ENCODE results near the gene SLC6A19. TPM values are rescaled to one million over a fixed set of nuclear protein-coding genes. Genes with fewer than 3 reads are reported as not detected.

The SLC6A19 gene
- polyA plus RNA-seq, 3 donors: not detected

DNA sequence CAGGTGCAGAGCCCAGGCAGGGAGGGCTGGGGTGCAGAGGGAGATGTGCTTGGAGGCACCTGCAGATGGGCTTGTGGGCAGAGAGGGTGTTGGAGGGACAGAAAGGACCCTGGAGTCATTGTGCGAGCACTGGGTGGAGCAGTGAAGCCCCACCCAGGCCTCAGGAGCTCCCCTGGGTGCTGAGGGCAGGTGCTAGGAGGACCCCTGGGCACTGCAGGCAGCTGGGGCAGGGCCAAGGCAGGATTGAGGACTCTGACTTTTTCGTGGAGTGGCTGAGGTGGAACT is 13.5 kb downstream of the SLC6A19 start:
- no peak overlapping the region for H3K4me3 Mint-ChIP-seq
- Histone ChIP-seq H3K36me3 (replicated peaks in 1 of 2; ENCODE audit: control insufficient read depth in 1 of 2, insufficient read depth in 2 of 2, low read length in 2 of 2) (no peaks in the 10 kb centered on the region), H4K20me1 (ENCODE audit: insufficient read depth, low read length) (no peaks in the 10 kb centered on the region), H3K79me2 (ENCODE audit: insufficient read depth, low read length) (no peaks in the 10 kb centered on the region), H3K4me1 (ENCODE audit: control insufficient read depth in 1 of 2, insufficient read depth in 2 of 2, low read length in 2 of 2) (no peaks in the 10 kb centered on the region), H2AFZ (ENCODE audit: insufficient read depth, low read depth, low read length, poor library complexity, severe bottlenecking) (no peak overlapping the region), H3K9ac (ENCODE audit: insufficient read depth, low read length, poor library complexity, severe bottlenecking) (no peak overlapping the region), H3K9me3 (replicated peaks in 1 of 2; ENCODE audit: control insufficient read depth in 1 of 2, insufficient read depth in 1 of 2, low read length in 2 of 2) (peaks cover 0 to 10% of the 10 kb centered on the region in 2 donors), H3K27ac (ENCODE audit: low read depth in 1 of 2, low read length in 2 of 2) (no peak overlapping the region), H3K4me2 (replicated peaks; ENCODE audit: extremely low read depth, low read length, poor library complexity, severe bottlenecking) (no peak overlapping the region), H3K4me3 (replicated peaks in 1 of 3; ENCODE audit: low read depth in 2 of 3, low read length in 3 of 3) (no peak overlapping the region), H3K27me3 (ENCODE audit: control insufficient read depth in 2 of 2, insufficient read depth in 2 of 2, low read length in 2 of 2) (no peaks in the 10 kb centered on the region)
- peaks cover 3 to 13% (median 4%) of the 10 kb centered on the region in 7 donors for H3K9me3 Mint-ChIP-seq
- intact Hi-C loops (cut with micrococcal nuclease): no loop called here
- peaks cover 0 to 12% (median 8%) of the 10 kb centered on the region in 3 donors for H3K27me3 Mint-ChIP-seq (ENCODE audit: low read depth in 3 of 3)
- 94% methylated on average over 1 of the region's 2 CpGs for WGBS (ENCODE audit: insufficient coverage)
- no peaks in the 10 kb centered on the region for H3K36me3 Mint-ChIP-seq
- no peaks in the 10 kb centered on the region for H3K4me1 Mint-ChIP-seq
- H3K27ac Mint-ChIP-seq: no peak overlapping the region
- DNase-seq: no peak
- TF ChIP-seq, protein P1, sequence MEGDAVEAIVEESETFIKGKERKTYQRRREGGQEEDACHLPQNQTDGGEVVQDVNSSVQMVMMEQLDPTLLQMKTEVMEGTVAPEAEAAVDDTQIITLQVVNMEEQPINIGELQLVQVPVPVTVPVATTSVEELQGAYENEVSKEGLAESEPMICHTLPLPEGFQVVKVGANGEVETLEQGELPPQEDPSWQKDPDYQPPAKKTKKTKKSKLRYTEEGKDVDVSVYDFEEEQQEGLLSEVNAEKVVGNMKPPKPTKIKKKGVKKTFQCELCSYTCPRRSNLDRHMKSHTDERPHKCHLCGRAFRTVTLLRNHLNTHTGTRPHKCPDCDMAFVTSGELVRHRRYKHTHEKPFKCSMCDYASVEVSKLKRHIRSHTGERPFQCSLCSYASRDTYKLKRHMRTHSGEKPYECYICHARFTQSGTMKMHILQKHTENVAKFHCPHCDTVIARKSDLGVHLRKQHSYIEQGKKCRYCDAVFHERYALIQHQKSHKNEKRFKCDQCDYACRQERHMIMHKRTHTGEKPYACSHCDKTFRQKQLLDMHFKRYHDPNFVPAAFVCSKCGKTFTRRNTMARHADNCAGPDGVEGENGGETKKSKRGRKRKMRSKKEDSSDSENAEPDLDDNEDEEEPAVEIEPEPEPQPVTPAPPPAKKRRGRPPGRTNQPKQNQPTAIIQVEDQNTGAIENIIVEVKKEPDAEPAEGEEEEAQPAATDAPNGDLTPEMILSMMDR (IDR thresholded peaks at IDR 0.05): no peak

DNA sequence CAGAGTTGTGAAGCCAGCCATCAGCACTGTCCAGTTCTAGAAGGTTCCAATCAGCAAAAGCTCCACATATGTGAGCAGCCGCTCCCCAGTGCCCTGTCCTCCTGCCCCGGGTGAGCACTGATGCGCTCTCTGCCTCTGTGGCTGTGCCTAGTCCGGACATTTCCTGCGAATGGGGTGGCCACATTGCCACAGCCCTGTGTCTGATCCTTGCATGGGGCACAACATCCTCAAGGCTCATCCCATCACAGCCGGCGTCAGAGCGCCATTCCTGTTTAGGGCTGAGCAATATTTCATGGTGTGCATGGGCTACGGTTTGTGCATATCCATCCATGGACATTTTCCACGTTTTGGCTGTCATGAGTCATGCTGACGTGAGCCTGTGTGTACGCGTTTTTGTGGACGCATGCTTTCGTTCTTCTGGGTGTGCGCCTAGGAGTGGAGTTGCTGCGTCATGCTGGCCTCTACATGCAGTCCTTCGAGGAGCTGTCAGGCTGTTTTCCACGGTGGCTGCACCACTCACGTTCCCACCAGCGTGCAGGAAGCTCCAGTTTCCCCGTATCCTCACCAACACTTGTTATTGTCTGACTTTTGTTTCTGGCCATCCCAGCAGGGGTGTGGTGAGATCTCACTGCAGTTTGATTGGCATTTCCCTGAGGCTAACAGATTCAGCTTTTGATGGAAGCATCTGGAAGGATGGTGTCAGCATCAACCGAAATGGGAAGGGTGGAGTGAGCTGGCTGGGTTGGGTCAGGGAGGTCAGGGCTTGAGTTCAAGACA is 14.1 kb downstream of the SLC6A19 start:
- no peaks in the 10 kb centered on the region for H4K20me1 ChIP-seq (ENCODE audit: insufficient read depth, low read length)
- H3K9me3 ChIP-seq (replicated peaks in 1 of 2; ENCODE audit: control insufficient read depth in 1 of 2, insufficient read depth in 1 of 2, low read length in 2 of 2): peaks cover 0 to 10% of the 10 kb centered on the region in 2 donors
- no peaks in the 10 kb centered on the region for H3K4me1 Mint-ChIP-seq
- H3K36me3 Mint-ChIP-seq: no peaks in the 10 kb centered on the region
- H3K4me2 ChIP-seq (replicated peaks; ENCODE audit: extremely low read depth, low read length, poor library complexity, severe bottlenecking): no peak overlapping the region
- intact Hi-C loops (cut with micrococcal nuclease): no loop called here
- H3K4me1 ChIP-seq (ENCODE audit: control insufficient read depth in 1 of 2, insufficient read depth in 2 of 2, low read length in 2 of 2): no peaks in the 10 kb centered on the region
- TF ChIP-seq, protein P1 (IDR thresholded peaks at IDR 0.05): no peak
- no peak for DNase-seq
- H3K27me3 Mint-ChIP-seq (ENCODE audit: low read depth in 3 of 3): peaks cover 0 to 10% (median 9%) of the 10 kb centered on the region in 3 donors
- WGBS (ENCODE audit: insufficient coverage): 94% methylated on average over 18 of the region's 23 CpGs
- no peaks in the 10 kb centered on the region for H3K36me3 ChIP-seq (replicated peaks in 1 of 2; ENCODE audit: control insufficient read depth in 1 of 2, insufficient read depth in 2 of 2, low read length in 2 of 2)
- H3K9ac ChIP-seq (ENCODE audit: insufficient read depth, low read length, poor library complexity, severe bottlenecking): no peak overlapping the region
- no peak overlapping the region for H3K27ac Mint-ChIP-seq
- H3K4me3 ChIP-seq (replicated peaks in 1 of 3; ENCODE audit: low read depth in 2 of 3, low read length in 3 of 3): no peak overlapping the region
- no peaks in the 10 kb centered on the region for H3K27me3 ChIP-seq (ENCODE audit: control insufficient read depth in 2 of 2, insufficient read depth in 2 of 2, low read length in 2 of 2)
- no peak overlapping the region for H3K4me3 Mint-ChIP-seq
- H2AFZ ChIP-seq (ENCODE audit: insufficient read depth, low read depth, low read length, poor library complexity, severe bottlenecking): no peak overlapping the region
- H3K27ac ChIP-seq (ENCODE audit: low read depth in 1 of 2, low read length in 2 of 2): no peak overlapping the region
- peaks cover 3 to 13% (median 4%) of the 10 kb centered on the region in 7 donors for H3K9me3 Mint-ChIP-seq
- H3K79me2 ChIP-seq (ENCODE audit: insufficient read depth, low read length): no peaks in the 10 kb centered on the region

Measured in CD14-positive monocyte (primary cell).